HG03432 (cell line): ENCODE measurements around the gene FOXB2.

Experiments used
- ATAC-seq: cut with Tn5 transposase; IDR thresholded peaks from one replicate; pipeline ENCODE4 v1.9.1; 2021; ENCODE audit warnings: mild to moderate bottlenecking, moderate library complexity; ENCODE audit not compliant: unreplicated experiment

FOXB2 gene

DNA sequence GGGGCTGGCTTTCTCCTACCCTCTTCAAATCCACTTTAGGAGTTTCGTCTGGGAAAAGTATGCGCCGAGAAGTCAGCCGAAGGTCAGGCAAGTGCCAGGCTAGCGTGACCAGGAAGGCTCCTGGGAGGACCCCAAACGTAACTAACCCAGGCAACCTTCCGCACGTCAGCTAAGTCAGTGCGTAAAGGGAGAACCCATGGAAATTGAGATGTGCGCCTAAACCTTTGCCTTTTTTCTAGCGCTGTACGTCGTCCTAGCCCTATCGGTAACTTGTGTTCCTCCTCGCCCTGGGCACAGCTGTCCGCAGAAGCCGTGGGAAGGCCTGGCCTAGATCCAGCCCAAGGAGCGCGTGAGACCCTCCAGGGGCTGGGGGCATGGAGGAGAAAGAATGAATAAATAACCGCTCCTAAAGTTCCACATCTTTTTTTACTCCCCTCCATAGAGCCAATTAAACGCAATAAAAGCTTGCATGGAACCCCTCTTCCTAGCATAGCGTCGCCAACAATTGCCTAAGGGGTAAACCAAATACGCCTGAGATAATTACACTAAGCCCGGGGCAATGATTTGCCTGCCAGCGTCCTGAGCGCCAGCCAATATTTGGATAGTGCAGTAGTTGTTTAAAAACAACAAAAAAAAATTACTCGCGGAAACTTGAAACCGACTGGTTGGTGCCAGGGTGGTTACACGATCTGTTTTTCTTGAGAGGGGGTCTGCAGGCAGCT, 4.0 kb upstream of the FOXB2 start:
- no peak for ATAC-seq

DNA sequence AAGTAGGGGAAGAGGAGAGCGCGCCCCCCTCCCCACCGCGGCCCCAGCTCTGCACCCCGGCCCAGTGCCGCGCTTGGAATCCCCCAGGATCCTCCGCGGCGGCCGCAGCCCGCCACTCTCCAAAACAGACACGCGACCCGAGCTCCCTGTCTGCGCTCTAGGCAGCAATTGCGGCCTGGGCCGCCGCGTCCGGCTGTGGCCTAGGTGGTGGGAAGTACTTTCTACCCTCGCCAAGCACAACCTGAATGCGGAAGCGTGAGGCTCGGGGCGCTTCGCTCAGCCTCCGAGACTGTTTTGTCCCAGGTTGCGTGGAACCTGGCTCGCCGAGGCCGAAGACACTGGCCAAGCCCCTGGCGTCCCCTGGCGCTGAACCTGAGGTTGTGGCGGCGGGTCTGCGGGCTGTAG, 3.3 kb upstream of the FOXB2 start:
- no peak for ATAC-seq

DNA sequence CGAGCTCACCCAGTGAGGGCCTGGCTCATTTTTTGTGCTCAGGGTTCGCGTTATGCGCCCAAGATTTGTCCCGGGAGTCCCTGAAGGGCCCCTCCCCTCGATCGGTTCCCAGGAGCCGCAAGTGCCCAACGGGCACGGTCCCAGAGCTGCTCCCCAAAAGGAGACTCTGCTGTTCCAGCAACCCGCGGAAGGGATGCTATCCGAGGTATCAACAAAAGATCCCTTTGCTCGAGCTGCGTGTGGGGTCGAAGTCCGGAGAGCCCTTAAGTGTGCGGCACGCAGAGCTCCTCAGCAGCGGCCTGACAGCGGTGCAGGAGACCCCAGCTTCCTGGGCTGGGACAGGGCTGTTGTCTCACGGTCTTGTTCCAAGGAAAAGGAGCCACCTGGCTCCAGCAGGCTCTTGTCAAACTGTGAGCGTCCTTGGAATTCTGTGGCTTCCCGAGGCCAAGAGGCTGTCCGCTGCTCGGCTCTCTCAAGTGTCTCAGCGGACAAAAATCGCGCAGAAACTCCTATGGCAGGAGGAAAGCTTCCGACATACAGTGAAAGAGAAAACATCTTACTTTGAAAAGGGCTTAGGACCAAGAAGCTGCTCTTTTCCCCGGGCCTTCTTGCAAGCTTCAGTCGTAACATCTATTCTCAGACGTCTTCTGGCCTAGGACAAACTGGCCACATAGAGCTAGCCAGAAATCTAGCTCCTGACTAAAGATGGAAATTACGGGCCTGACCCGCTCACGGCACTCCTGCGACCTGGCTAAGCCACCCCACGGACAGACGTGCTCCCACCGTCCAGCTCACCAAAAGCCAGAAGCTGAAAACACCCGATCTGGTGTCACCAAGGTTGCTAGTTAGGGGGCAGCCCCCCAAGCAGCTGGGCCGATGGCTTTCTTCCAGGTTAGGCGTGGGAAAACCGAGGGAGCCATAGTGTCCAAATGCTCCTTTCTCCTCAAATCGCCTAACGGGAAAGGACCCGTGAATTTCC, 2.6 kb upstream of the FOXB2 start:
- ATAC-seq, result no peak

DNA sequence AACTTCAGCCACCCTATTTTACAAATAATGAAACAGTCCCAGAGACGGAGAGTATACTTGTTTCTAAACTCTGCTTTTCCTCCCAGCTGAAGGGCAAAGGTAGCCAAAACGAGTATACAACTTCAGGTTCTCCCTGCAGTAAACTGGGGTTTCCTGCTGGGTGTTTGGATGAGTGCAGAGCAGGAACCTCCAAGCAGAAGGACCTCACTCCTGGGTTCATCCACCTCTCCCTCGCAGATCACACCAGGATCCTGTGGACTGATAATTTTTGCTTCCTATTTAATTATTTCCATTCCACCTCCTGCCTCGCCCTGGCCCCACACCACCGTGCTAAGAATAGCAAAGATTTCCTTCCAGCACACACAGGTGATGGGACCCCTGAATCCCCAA, 2.0 kb upstream of the FOXB2 start:
- ATAC-seq, result no peak

DNA sequence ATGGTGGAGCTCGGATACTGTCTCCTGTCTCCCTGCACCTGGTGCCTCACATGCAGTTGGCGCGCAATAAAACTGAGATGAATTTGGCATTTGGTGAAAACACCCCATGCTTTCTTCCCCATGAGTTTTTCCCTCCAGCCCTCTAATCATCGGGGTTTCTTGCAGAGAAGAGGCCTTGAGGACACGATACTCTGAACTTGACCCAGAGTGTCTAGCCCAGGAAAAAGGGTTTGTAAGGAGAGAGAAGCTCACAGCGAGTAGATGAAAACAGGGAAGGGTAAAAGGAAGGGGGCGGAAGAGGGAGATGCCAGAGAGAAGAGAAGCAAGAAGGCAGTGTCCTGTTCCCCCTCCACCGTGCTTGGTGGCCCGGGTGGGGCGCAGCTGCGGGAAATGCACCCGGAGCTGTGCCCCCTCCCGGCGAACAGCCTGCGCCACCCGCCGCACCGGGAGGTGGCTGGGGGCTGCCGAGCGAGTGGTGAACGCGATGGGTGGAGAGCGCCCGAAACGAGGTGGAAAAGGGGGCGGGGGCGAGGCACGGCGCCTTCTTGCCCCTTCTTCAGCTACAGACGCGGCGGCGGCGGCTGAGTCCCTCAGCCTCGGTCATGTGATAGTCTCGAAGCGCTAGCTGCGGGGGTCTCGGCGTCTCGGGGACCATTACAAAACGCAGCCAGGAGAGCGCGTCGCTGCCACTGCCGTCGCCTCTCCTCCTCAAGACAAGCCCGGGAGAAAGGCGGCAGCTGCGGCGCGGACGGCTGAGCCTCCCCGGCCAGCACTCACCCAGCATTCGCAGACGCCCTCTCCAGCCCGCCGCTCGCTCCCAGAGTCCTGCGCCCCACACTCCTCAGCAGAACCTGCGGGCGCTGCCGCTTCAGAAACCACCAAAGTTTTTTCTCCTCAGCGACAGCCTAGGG, 1.1 kb upstream of the FOXB2 start:
- ATAC-seq, result no peak

DNA sequence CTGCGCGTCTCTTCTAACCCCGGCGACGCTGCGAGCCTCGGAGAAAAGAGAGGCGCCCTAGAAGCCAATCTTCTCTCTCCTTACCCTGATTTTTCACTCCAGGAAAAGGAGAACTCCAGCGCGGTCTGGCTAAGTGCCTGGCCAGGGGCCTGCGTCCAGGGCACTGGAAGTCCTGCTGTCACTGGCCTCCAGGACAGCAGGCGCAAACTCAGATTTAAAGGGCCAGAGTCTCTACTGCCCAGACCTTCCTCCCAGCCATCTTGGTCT, 553 bp upstream of the FOXB2 start:
- no peak for ATAC-seq

DNA sequence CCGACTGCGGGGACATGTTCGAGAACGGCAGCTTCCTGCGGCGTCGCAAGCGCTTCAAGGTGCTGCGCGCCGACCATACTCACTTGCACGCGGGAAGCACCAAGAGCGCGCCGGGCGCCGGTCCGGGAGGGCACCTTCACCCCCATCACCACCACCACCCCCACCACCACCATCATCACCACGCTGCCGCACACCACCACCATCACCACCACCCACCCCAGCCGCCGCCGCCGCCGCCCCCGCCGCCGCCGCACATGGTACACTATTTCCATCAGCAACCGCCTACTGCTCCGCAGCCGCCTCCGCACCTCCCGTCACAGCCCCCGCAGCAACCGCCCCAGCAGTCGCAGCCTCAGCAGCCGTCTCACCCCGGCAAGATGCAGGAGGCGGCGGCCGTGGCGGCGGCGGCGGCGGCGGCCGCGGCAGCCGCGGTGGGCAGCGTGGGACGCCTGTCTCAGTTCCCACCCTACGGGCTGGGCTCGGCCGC, 514 bp downstream of the FOXB2 start:
- no peak for ATAC-seq

DNA sequence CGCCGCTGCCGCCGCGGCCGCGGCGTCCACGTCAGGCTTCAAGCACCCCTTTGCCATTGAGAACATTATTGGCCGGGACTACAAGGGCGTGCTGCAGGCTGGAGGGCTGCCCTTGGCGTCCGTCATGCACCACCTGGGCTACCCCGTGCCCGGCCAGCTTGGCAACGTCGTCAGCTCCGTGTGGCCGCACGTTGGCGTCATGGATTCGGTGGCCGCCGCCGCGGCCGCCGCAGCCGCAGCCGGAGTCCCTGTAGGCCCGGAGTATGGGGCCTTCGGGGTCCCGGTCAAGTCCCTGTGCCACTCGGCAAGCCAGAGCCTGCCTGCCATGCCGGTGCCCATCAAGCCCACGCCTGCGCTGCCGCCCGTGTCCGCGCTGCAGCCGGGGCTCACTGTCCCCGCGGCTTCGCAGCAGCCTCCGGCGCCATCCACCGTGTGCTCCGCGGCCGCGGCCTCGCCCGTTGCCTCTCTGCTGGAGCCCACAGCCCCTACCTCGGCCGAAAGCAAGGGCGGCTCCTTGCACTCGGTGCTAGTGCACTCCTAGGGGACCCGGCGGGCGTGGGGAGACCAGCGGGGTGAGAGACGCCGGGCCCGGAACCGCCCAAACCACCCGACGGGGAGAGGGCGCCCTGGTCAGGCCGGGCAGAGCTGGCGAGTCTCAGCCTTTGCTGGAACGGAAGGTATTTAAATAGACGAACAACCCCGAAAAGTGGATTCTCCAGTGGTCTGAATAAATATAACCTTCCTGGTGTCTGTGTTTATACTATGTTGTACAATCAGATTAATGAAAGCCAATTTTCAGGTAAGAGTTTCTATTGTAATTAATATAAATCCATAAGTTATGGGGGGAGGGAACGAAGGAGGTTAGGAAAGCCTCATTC, 1.2 kb downstream of the FOXB2 start:
- ATAC-seq, result no peak

DNA sequence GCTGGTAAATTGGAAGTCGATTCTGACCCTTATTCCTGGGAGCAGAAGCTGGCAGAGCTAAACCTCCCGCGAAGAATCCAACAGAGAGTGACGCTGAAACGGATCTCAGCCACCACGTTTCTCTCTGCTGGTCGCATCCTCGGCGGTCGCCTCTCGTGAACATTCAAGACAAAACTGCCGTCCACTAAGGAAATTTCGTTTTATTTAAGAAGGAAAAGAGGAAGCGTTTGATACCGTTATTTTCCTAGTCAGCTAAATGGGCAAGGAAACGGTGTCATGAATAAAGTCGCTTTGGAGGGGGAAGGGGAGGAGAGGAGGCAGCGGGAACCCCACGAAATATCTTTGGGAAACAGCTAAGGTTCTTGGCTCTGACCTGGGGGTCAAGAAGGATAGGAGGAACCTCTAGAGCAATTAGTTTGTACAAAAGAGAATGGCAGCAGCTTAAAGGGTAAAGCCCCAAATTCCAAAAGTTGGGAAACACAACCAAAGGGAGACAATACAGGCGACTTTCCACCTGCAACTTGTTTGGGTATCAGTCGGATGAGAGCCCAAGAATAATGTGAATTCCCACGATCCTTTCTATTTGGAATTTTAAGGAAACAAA, 1.9 kb downstream of the FOXB2 start:
- no peak for ATAC-seq

DNA sequence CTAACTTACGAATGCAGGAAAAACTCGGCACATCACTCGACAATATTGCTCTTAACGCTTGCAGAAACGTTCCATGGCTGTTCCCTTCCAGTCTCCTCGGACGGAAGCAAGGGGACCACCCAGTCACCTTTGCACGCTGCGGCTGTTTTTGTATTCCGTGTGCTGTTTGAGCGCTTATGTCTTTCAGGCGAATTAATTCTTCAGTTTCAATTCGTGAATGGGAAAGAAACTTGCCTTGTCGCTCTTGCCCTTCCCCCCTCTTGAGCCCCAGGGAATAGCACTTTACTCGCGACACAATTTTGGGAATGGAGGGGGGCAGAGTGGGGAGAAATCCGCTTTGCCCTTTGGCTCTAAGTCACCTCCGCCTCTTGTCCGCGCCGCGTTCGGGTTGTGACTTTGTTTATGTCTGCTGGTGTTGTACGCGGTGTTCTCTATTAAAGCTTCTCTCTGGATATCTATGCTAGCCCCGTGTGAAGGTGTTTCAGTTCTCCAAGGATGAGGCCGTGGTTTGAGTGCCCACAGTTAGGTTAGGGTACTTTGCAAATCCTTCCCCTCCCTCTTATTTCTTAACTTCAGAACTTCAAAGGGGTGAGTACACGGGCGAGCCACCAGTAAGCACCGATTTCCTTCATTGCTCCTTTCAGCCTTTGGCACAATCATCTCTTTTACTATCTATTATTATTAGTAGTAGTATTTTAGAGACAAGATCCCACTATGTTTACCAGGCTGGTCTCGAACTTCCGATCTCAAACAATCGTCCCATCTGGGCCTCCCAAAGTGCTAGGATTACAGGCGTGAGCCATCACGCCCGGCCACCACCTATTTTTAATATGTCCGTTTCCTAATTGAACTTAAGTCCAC, 2.7 kb downstream of the FOXB2 start:
- no peak for ATAC-seq

DNA sequence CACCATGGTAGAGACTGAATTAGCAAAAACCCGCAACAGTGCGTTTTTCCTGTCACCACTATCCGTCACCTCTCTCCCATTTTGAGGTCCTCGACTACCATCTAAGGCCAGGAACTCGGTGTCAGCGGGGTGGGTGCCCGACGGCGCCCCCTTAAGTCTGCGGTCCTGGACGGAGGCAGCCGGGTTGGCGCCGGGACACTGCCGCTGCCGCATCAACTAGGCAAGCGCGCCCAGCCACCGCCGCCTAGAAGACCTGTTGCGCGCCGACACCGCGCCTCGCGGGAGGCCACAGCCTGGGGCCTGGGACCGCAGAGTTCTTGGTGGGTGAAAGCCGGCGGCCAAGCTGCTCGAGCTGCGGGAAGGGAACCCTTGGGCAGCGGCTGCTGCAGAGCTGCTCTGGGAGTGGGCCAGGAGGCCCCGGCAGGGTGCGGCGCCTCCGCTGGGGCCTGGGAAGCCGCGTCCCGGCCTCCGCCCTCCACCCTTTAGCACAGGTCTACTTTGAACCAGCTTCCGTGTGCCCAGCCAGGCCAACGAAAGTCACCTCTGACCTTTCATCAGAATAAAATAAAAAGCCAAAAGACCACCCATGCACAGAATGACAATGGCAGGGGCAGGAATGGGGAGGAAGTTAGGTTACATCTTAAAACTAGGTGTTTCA, 3.5 kb downstream of the FOXB2 start:
- ATAC-seq, result no peak

DNA sequence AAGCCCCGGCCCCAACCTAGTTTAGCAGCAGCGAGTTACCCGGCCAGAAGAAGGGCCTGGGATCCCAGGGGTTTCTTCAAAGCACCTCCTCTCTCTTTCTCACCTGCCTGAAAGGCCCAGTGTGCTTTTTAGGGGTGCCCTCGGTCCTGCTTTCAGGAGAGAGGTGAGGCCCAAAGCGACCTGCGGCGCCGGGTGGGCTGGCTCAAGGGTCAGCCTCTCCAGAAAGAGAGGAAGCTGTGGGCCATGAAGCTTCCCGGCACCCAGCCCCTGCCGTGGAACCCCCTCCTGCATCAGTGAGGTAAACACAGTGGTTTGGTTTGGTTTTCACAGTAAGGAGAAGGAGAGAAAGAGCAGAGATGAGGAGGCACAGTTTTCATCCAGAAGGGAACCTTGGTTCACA, 4.3 kb downstream of the FOXB2 start:
- no peak for ATAC-seq

DNA sequence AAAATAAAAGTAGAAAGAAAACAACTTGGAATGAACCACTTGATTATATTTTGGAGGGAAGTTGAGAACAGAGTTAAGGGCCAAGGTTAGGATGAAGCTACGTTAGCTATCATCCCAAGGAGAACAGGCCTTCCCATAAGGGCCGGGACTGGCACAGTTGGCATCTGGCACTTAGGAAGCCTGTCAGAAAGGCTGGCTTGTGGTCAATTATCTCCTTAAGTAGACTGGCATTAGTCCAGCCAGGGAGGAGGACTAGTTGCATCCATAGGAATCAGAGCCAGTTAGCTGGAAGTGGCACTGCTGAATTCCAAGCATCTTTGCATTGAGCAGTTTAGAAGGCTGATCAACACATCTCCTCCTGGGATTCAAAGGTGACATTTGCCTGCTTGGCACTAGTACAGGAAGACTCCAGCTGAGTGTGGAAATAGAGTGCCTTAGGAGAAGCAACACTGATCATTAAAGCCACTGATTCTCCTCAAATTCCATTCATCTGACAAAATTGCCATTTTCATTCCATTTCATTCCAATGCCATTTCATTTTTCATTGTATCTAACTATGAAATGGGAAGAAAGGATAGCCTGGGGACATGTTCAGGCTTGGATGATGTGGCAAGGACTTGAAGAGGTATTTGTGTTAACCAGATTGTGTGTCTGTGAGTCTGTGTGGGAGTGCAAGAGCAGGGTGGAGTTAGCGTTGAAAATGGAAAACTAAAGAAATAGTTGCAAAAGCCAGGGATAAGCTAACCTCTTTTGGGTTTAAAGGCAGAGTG, 5.5 kb downstream of the FOXB2 start:
- ATAC-seq, result no peak

DNA sequence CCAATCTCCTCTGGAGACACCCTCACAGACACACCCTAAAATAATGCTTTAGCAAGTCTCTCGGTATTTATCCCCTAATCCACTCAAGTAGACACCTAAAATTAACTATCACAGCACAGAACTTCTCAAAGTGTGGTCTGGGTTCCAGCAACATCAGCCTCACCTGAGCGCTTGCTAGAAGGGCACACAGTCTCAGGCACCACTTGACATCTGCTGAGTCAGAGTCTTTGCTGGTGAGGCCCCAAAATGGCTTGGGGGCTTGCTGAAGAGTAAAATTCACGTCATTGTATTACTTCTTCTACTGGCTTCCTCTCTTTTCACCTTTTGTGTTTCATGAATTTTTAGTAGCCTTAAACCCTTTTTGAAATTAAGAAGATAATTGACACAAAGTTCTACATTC, 9.0 kb downstream of the FOXB2 start:
- no peak for ATAC-seq

DNA sequence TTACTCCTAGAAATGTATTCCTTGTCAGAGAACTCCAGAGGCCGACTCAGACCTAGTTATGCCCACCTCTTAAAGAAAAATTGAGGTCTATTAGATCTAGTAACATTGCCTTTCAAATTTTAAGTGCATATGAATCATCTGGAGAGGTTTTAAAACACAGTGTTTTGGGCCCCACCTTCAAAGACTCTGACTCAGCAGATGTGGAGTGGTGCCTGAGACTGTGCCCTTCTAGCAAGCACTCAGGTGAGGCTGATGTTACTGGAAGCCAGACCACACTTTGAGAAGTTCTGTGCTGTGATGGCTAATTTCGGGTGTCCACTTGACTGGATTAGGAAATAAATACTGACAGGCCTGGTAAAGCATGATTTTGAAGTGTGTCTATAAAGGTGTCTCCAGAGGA, 10.6 kb downstream of the FOXB2 start:
- ATAC-seq, result no peak

DNA sequence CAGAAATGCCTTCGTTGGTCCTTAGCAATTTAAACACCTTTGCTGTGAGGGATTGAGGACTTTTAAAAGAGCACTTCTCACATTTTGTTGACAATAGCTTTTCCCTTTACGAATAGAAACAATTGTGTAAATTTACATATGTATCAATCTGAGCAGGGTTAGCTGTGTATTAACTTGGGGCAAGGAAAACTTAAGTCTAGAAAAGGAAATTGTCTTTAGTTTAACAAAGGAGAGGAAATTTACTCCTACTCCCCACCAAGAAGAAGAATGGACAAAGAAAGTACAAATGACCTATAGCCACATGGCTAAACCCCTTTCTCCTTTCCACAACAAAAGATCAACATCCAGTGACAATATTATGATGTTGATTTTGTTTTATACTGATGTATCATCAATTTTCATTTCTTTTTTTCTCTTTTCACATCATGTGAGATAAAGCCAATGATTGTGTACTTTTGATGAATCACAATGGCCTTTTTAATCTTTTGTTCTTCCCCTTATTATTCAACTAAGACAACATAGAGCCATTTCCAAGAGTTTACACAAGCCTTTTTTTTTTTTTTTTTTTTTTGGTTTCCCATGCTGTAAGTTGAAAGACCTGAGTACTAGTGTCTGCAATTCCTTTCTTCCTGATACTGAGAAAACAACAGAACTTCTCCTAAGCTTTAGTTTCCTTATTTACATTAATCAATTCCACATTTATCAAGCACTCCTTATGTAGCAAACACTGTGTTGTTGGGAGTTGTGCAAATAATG, 19.0 kb downstream of the FOXB2 start:
- ATAC-seq, result no peak

DNA sequence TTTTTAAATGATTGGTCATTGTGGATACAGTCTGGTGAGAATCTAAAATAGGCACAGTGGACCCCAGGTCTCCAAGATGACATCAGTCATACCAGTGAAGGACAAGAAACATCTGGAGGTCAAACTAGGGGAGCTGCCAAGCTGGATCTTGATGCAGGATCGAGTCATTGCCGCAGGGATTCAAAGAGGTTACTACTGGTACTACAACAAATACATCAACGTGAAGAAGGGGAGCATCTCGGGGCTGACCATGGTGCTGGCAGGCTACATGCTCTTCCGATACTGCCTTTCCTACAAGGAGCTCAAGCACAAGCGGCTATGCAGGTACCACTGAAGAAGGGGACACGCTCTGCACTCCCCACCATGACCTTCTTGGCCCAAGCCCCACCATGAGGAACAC, 20.9 kb downstream of the FOXB2 start:
- ATAC-seq, result no peak
